Kidney epithelial cell (primary cell): ENCODE measurements around the gene SGF29. TPM values are rescaled to one million over a fixed set of nuclear protein-coding genes. Genes with fewer than 3 reads are reported as not detected.
"Not testable (repeated sequence)": the region's sequence is repeated elsewhere in the genome, so short reads cannot be mapped to it uniquely, and the experiment has no call there.

Source experiments
- DNase-seq: peaks from one replicate; pipeline ENCODE4 v3.0.0-alpha.2; 2010; ENCODE audit warnings: low read depth
- H3K27me3 ChIP-seq: 2 replicates; pipeline ENCODE4 v1.6.0; 2011; ENCODE audit warnings: low read length; ENCODE audit not compliant: control insufficient read depth, insufficient read depth
- H3K36me3 ChIP-seq: 2 replicates; pipeline ENCODE4 v1.5.1; 2011; ENCODE audit warnings: low read length; ENCODE audit not compliant: control insufficient read depth, insufficient read depth
- H3K4me3 ChIP-seq: 2 replicates; pipeline ENCODE4 v1.5.1; 2011; ENCODE audit warnings: low read depth, mild to moderate bottlenecking, control low read depth, low read length
- CTCF ChIP-seq: IDR thresholded peaks from 2 replicates; pipeline ENCODE4 v1.5.1; 2011; ENCODE audit warnings: mild to moderate bottlenecking, moderate library complexity, low read length, control low read depth, inconsistent platforms; ENCODE audit not compliant: insufficient read depth, poor library complexity, severe bottlenecking
- total RNA-seq: library from RNA; depleted of rRNA; stranded (reverse); fragments of >200 nt; gene quantifications from 2 replicates; pipeline ENCODE4 v1.2.3, GENCODE V29; 2015

The SGF29 gene
- total RNA-seq, 1 donor from 2014 or later = 32.5 TPM

- Histone ChIP-seq H3K36me3 (no peaks in the 10 kb centered on the region), H3K27me3 (no peaks in the 10 kb centered on the region), H3K4me3 (no peak overlapping the region)
- DNase-seq = no peak
- no peak for TF ChIP-seq CTCF
Measured at GRCh38 chr16:28558456-28558855, 4.7 kb downstream of the SGF29 start.

DNA sequence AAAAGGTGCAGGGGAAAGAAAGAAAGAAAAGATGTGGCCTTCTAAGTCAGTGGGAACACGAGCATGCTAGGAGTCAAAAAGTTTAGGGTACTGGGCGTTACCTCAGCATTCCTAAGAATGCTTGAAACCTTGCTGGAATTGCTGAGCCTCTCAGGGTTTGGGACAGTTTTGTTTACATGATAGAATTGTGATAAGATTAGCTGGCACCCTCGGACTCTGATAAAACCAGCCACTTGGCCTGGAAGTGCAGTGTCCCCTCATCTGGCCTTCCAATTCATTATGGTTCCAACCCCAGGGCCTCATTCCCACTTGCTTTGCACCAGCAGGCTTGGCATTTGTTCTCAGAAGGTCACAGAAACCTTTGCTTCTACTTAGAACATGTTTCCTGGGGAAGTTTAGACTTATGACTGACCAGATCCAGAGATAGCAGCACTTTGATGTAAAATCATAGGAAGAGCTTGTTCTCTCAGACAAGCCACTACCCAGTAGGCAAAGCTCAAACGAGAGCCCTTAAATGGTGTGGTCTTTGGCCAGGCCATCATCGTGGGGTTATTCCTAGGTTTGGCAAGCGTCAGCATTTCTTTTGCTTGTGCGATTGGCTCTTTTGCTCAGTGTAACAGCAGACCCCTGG is 8.0 kb downstream of the SGF29 start:
- Histone ChIP-seq H3K27me3 (no peaks in the 10 kb centered on the region), H3K36me3 (no peaks in the 10 kb centered on the region), H3K4me3 (no peak overlapping the region)
- no peak for TF ChIP-seq CTCF
- no peak for DNase-seq

DNA sequence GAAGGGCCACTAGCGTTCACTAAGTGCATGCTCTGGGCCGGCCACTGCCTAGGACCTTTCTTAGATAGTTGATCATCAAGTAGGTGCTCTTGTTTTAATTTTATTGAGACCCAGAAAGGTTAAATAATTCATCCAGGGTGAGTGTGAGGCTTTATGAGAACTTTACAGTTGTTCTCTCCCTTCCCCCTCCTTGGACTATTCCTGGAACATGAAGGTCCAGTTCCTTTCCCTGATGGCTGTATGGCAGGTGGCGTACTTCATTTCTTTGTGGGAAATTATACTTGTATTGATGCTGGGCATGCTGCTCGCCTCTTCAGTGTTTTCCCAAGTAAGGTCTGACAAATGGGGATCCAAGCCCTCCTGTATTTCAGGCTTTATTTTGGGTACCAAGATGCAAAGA is 8.5 kb downstream of the SGF29 start:
- no peak for TF ChIP-seq CTCF
- DNase-seq = no peak
- no peaks in the 10 kb centered on the region for H3K27me3 ChIP-seq
- H3K4me3 ChIP-seq = no peak overlapping the region
- no peaks in the 10 kb centered on the region for H3K36me3 ChIP-seq

DNA sequence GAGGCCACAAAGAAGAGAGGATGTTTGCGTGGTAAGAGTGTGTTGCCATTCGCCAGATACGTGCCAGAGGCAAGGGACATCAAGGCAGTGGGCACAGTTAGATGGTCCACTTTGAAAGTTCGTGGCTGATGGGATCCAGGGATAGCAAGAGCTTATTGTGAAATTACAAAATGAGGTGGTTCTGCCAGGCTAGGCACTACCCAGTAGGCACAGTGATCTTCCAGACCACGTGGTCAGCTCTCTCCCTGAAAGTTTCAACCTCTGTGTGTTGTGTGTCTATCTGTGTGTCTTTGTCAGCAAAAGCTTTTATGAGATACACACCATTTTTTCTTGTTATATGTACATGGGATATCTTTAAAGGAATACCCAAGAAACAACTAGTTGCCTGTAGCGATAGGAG is 9.5 kb downstream of the SGF29 start:
- Histone ChIP-seq H3K4me3 (no peak overlapping the region), H3K27me3 (no peaks in the 10 kb centered on the region), H3K36me3 (no peaks in the 10 kb centered on the region)
- DNase-seq = no peak
- TF ChIP-seq CTCF = no peak

DNA sequence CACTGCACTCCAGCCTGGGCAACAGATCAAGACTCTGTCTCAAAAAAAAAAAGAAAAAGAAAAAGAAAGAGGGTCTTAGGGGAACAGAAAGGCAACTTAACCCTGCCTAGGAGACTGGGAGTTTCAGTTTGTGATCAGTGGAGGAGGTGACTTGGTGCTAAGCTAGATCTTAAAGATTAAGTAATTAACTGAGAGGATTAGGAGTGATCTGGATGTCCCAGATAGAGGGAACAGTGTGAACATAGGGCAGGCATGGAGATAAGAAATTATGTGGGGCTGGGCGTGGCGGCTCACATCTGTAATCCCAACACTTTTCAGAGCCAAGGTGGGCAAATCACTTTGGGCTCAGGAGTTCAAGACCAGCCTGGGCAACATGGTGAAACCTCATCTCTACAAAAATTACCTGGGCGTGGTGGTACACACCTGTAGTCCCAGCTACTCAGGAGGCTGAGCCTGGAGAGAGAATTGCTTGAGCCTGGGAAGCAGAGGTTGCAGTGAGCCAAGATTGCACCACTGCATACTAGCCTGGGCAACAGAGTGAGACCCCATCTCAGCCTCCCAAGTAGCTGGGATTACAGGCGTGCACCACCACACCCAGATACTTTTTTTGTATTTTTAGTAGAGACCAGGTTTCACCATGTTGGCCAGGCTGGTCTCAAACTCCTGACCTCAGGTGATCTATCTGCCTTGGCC is 12.7 kb downstream of the SGF29 start:
- H3K4me3 ChIP-seq, H3K36me3 ChIP-seq, DNase-seq, H3K27me3 ChIP-seq: not testable (repeated sequence)

GRCh38 chr16:28567292-28567691 is 13.6 kb downstream of the SGF29 start:
- Histone ChIP-seq H3K27me3 (no peaks in the 10 kb centered on the region), H3K4me3 (no peak overlapping the region), H3K36me3 (no peaks in the 10 kb centered on the region)
- TF ChIP-seq CTCF = no peak
- no peak for DNase-seq
